Chondrocyte (in vitro differentiated cells): ENCODE measurements around the gene ERGIC1. TPM values are rescaled to one million over a fixed set of nuclear protein-coding genes. Genes with fewer than 3 reads are reported as not detected.

ENCODE experiments used
- DNase-seq: peaks from one replicate; pipeline ENCODE4 v3.0.0; 2021; ENCODE audit warnings: mixed read lengths, low spot score
- H3K27ac Mint-ChIP-seq: one replicate; pipeline ENCODE4 v1.8.0; 2021; ENCODE audit warnings: mild to moderate bottlenecking, moderate library complexity, mixed read lengths; ENCODE audit not compliant: unreplicated experiment
- H3K27me3 Mint-ChIP-seq: 2 replicates; pipeline ENCODE4 v1.8.0; 2021; ENCODE audit warnings: low read depth, mixed read lengths
- H3K36me3 Mint-ChIP-seq: 2 replicates; pipeline ENCODE4 v1.8.0; 2021; ENCODE audit warnings: low read depth, mixed read lengths
- H3K4me1 Mint-ChIP-seq: 2 replicates; pipeline ENCODE4 v1.8.0; 2021; ENCODE audit warnings: low read depth, mild to moderate bottlenecking, mixed read lengths
- H3K4me3 Mint-ChIP-seq: one replicate; pipeline ENCODE4 v1.8.0; 2021; ENCODE audit warnings: mild to moderate bottlenecking, moderate library complexity, mixed read lengths; ENCODE audit not compliant: unreplicated experiment
- H3K9me3 Mint-ChIP-seq: 2 replicates; pipeline ENCODE4 v1.8.0; 2021; ENCODE audit warnings: low read depth, mixed read lengths
- CTCF ChIP-seq: fragments of 200-600 bp; sonication (generic); IDR thresholded peaks from 2 replicates; pipeline ENCODE4 v1.5.0; 2021; ENCODE audit warnings: antibody characterized with exemption, mild to moderate bottlenecking, moderate library complexity
- total RNA-seq: library from RNA; stranded (reverse); gene quantifications from 3 replicates; pipeline ENCODE4 v1.2.1, GENCODE V29; 2021

The ERGIC1 gene
- total RNA-seq, 1 donor from 2014 or later, result 141 TPM

- DNase-seq, result no peak
- TF ChIP-seq CTCF, result no peak
- Mint-ChIP-seq H3K36me3 (no peaks in the 10 kb centered on the region), H3K4me1 (peaks cover 21% of the 10 kb centered on the region), H3K9me3 (no peaks in the 10 kb centered on the region), H3K27me3 (no peaks in the 10 kb centered on the region), H3K27ac (no peak overlapping the region), H3K4me3 (no peak overlapping the region)
Measured at GRCh38 chr5:172873513-172873912, 39.5 kb downstream of the ERGIC1 start.

GRCh38 chr5:172874647-172875504 is 40.8 kb downstream of the ERGIC1 start:
- DNase-seq, result no peak
- Mint-ChIP-seq H3K27me3 (no peaks in the 10 kb centered on the region), H3K4me3 (no peak overlapping the region), H3K9me3 (no peaks in the 10 kb centered on the region), H3K4me1 (peaks cover 34% of the 10 kb centered on the region), H3K27ac (peak overlapping the region; percentile 42), H3K36me3 (no peaks in the 10 kb centered on the region)
- no peak for TF ChIP-seq CTCF

GRCh38 chr5:172875505-172876279 is 41.6 kb downstream of the ERGIC1 start:
- H3K9me3 Mint-ChIP-seq, result no peaks in the 10 kb centered on the region
- H3K4me3 Mint-ChIP-seq, result no peak overlapping the region
- no peak for TF ChIP-seq CTCF
- peaks cover 34% of the 10 kb centered on the region for H3K4me1 Mint-ChIP-seq
- DNase-seq, result no peak
- peak overlapping the region; percentile 42 for H3K27ac Mint-ChIP-seq
- no peaks in the 10 kb centered on the region for H3K36me3 Mint-ChIP-seq
- no peaks in the 10 kb centered on the region for H3K27me3 Mint-ChIP-seq

- TF ChIP-seq CTCF, result no peak
- no peak for DNase-seq
- no peaks in the 10 kb centered on the region for H3K36me3 Mint-ChIP-seq
- no peak overlapping the region for H3K27ac Mint-ChIP-seq
- no peaks in the 10 kb centered on the region for H3K9me3 Mint-ChIP-seq
- H3K27me3 Mint-ChIP-seq, result no peaks in the 10 kb centered on the region
- peaks cover 35% of the 10 kb centered on the region for H3K4me1 Mint-ChIP-seq
- no peak overlapping the region for H3K4me3 Mint-ChIP-seq
Measured at GRCh38 chr5:172876578-172876977, 42.5 kb downstream of the ERGIC1 start.

- Mint-ChIP-seq H3K4me1 (peaks cover 46% of the 10 kb centered on the region), H3K9me3 (no peaks in the 10 kb centered on the region), H3K27ac (peak overlapping the region; percentile 60), H3K36me3 (peaks cover 3% of the 10 kb centered on the region), H3K27me3 (no peaks in the 10 kb centered on the region), H3K4me3 (no peak overlapping the region)
- no peak for DNase-seq
- TF ChIP-seq CTCF, result no peak
Measured at GRCh38 chr5:172877466-172878260, 43.6 kb downstream of the ERGIC1 start.
